GM10266 (cell line): ENCODE results near the gene CDK3.

Experiments
- DNase-seq: peaks from one replicate; pipeline ENCODE4 v3.0.0; 2012; ENCODE audit errors: extremely low spot score
- CTCF ChIP-seq: IDR thresholded peaks from 2 replicates; pipeline ENCODE4 v1.5.1; 2012; ENCODE audit warnings: mild to moderate bottlenecking, low read depth; ENCODE audit not compliant: control insufficient read depth, insufficient read depth; ENCODE audit errors: missing control alignments

CDK3 gene

GRCh38 chr17:76009969-76010661, 9.5 kb downstream of the CDK3 start:
- TF ChIP-seq CTCF = no peak
- no peak for DNase-seq

- no peak for DNase-seq
- TF ChIP-seq CTCF = no peak
Measured at GRCh38 chr17:76011951-76012350, 11.3 kb downstream of the CDK3 start.

GRCh38 chr17:76013377-76013932, 12.8 kb downstream of the CDK3 start:
- DNase-seq = no peak
- TF ChIP-seq CTCF = no peak

- DNase-seq = peak; percentile 95
- peak; percentile 97 for TF ChIP-seq CTCF
Measured at GRCh38 chr17:76014100-76014924, 13.7 kb downstream of the CDK3 start.

GRCh38 chr17:76014925-76015261, 14.2 kb downstream of the CDK3 start:
- no peak for DNase-seq

GRCh38 chr17:76017481-76018339, 17.1 kb downstream of the CDK3 start:
- no peak for DNase-seq
- TF ChIP-seq CTCF = no peak

More at GRCh38 chr17:76014925-76015261, 14.2 kb downstream of the CDK3 start:
- no peak for TF ChIP-seq CTCF
